Large intestine (tissue), 12 donors: ENCODE results near the gene LZTR1. TPM values are rescaled to one million over a fixed set of nuclear protein-coding genes. Genes with fewer than 3 reads are reported as not detected.
A peak's percentile ranks its signal among the peaks of the same experiment; 100 is the strongest.
"Not testable (repeated sequence)": the region's sequence is repeated elsewhere in the genome, so short reads cannot be mapped to it uniquely, and the experiment has no call there.

Experiments
- DNase-seq, 2 donors: peaks; one replicate each; pipeline versions ENCODE4 v3.0.0 to v3.0.0-alpha.2; 2013
- H3K27ac ChIP-seq: one replicate; pipeline ENCODE4 v1.5.1; 2013; ENCODE audit warnings: low read length
- H3K27me3 ChIP-seq: 2 replicates; pipeline ENCODE4 v1.6.1; 2013; ENCODE audit warnings: low read length; ENCODE audit not compliant: control insufficient read depth, insufficient read depth
- H3K36me3 ChIP-seq: 2 replicates; pipeline ENCODE4 v1.6.1; 2013; ENCODE audit warnings: low read length; ENCODE audit not compliant: control insufficient read depth, insufficient read depth
- H3K4me1 ChIP-seq: one replicate; pipeline ENCODE4 v1.6.1; 2013; ENCODE audit warnings: low read length; ENCODE audit not compliant: control insufficient read depth, insufficient read depth
- H3K4me3 ChIP-seq: one replicate; pipeline ENCODE4 v1.5.1; 2013; ENCODE audit warnings: low read length
- H3K9me3 ChIP-seq: one replicate; pipeline ENCODE4 v1.6.1; 2013; ENCODE audit warnings: mild to moderate bottlenecking, low read depth, low read length, moderate library complexity; ENCODE audit not compliant: control insufficient read depth
- WGBS: methylation state at CpG from one replicate; pipeline ENCODE4 v1.1.5; 2013; ENCODE audit warnings: low lambda C conversion rate; ENCODE audit not compliant: insufficient coverage; 5-methylcytosine and 5-hydroxymethylcytosine counted together
- long read RNA-seq, 11 donors: transcript quantifications; one replicate each; lab custom pipeline, GENCODE V29; 2026
- polyA plus RNA-seq: library from polyadenylated mRNA; unstranded; fragments of 120-200 nt; gene quantifications from one replicate; pipeline ENCODE4 v1.2.1, GENCODE V29; 2013

Gene LZTR1
- 39.0 TPM for polyA plus RNA-seq
- long read RNA-seq, donor 1, full-length matches to known transcripts = 1 of 1 reads
- long read RNA-seq, donor 1, partial matches to known transcripts = 0 of 1 reads
- long read RNA-seq, donor 1, other reads (novel, unspliced or antisense) = 0 of 1 reads
- long read RNA-seq, donor 2, full-length matches to known transcripts = 5 of 5 reads
- long read RNA-seq, donor 2, partial matches to known transcripts = 0 of 5 reads
- long read RNA-seq, donor 2, other reads (novel, unspliced or antisense) = 0 of 5 reads
- long read RNA-seq, donor 3, full-length matches to known transcripts = 2 of 2 reads
- long read RNA-seq, donor 3, partial matches to known transcripts = 0 of 2 reads
- long read RNA-seq, donor 3, other reads (novel, unspliced or antisense) = 0 of 2 reads
- long read RNA-seq, donor 4, full-length matches to known transcripts = 1 of 1 reads
- long read RNA-seq, donor 4, partial matches to known transcripts = 0 of 1 reads
- long read RNA-seq, donor 4, other reads (novel, unspliced or antisense) = 0 of 1 reads
- long read RNA-seq, donor 5, full-length matches to known transcripts = 3 of 3 reads
- long read RNA-seq, donor 5, partial matches to known transcripts = 0 of 3 reads
- long read RNA-seq, donor 5, other reads (novel, unspliced or antisense) = 0 of 3 reads
- long read RNA-seq, donor 6, full-length matches to known transcripts = 2 of 2 reads
- long read RNA-seq, donor 6, partial matches to known transcripts = 0 of 2 reads
- long read RNA-seq, donor 6, other reads (novel, unspliced or antisense) = 0 of 2 reads
- long read RNA-seq, donor 7, full-length matches to known transcripts = 1 of 1 reads
- long read RNA-seq, donor 7, partial matches to known transcripts = 0 of 1 reads
- long read RNA-seq, donor 7, other reads (novel, unspliced or antisense) = 0 of 1 reads
- long read RNA-seq, donor 8, partial matches to known transcripts = 0 of 1 reads
- long read RNA-seq, donor 8, other reads (novel, unspliced or antisense) = 0 of 1 reads
- long read RNA-seq, donor 9, partial matches to known transcripts = 16 of 26 reads
- long read RNA-seq, donor 9, other reads (novel, unspliced or antisense) = 10 of 26 reads
- long read RNA-seq, donor 10, partial matches to known transcripts = 34 of 34 reads
- long read RNA-seq, donor 10, other reads (novel, unspliced or antisense) = 0 of 34 reads
- long read RNA-seq, donor 11, full-length matches to known transcripts = 2 of 31 reads
- long read RNA-seq, donor 11, partial matches to known transcripts = 22 of 31 reads
- long read RNA-seq, donor 11, other reads (novel, unspliced or antisense) = 7 of 31 reads

DNA sequence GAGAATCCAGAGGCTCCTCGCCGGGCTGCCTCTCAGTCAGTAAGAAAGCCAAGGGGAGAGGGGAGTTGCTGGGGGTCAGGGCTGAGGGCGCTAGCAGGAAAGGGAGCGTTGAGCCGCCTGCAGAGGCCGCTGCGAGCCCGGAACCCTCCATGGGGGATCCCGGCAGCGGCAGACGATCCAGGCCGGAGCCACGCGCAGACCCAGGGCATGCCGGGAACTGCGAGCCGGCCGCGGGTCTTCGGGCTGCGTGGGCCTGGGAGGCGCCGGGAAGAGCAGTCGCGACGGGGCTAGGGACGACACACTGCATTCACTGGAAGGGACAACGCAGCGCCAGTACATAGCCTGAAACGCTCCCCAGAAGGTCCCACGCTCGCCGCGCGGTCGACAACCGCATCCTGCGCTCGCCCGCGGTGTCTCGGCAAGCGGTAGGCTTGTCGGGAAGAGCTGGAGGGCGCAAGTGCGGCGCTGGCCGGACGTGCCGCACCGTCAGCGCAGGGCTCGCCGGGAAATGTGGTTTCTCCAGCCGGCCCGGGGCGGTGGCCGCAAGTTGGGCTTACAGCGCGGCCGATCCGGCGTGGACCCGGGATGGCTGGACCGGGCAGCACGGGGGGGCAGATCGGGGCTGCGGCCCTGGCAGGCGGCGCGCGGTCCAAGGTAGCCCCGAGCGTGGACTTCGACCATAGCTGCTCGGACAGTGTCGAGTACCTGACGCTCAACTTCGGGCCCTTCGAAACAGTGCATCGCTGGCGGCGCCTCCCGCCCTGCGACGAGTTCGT, at the start of gene LZTR1:
Gene LZTR1 (plus strand): TSS at position 511 of the 776 bp plus-strand sequence. CDS start 75 bp downstream, at position 586.
- Histone ChIP-seq H3K9me3 (peaks cover 3% of the 10 kb centered on the region), H3K27ac (peak within 1 kb of the TSS; percentile 91), H3K4me3 (peak within 1 kb of the TSS; percentile 96), H3K4me1 (peaks cover 28% of the 10 kb centered on the region), H3K36me3 (peaks cover 21% of the 10 kb centered on the region), H3K27me3 (no peaks in the 10 kb centered on the region)
- WGBS = no CpG with 5 or more reads among the region's 87 CpGs
- DNase-seq = peak; percentile 79 to 93

DNA sequence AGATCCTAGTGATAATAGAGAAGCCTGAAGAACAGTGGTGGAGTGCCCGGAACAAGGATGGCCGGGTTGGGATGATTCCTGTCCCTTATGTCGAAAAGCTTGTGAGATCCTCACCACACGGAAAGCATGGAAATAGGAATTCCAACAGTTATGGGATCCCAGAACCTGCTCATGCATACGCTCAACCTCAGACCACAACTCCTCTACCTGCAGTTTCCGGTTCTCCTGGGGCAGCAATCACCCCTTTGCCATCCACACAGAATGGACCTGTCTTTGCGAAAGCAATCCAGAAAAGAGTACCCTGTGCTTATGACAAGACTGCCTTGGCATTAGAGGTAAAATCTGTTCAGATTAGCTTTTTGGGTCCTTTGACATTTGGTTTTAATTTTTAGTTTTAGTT, 48.2 kb upstream of the LZTR1 start:
- H3K4me1 ChIP-seq = peaks cover 18% of the 10 kb centered on the region
- H3K27me3 ChIP-seq = no peaks in the 10 kb centered on the region
- DNase-seq = no peak
- H3K9me3 ChIP-seq = no peaks in the 10 kb centered on the region
- H3K36me3 ChIP-seq = peaks cover 34% of the 10 kb centered on the region
- 100% methylated on average over 1 of the region's 7 CpGs for WGBS
- H3K4me3 ChIP-seq = no peak overlapping the region
- H3K27ac ChIP-seq = no peak overlapping the region

DNA sequence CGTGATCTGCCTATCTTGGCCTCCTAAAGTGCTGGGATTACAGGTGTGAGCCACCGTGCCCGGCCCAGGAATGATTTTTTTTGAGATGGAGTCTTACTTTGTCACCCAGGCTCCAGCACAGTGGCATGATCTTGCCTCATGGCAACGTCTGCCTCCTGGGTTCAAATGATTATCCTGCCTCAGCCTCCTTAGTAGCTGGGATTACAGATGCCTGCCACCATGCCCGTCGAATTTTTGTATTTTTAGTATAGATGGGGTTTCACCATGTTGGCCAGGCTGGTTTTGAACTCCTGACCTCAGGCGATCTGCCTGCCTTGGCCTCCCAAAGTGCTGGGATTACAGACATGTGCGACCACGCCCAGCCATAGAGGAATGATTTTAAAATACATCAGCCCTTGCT, 47.0 kb upstream of the LZTR1 start:
- H3K27ac ChIP-seq, H3K4me3 ChIP-seq, H3K9me3 ChIP-seq, DNase-seq, H3K27me3 ChIP-seq: not testable (repeated sequence)
- Histone ChIP-seq H3K36me3 (peaks cover 34% of the 10 kb centered on the region), H3K4me1 (peaks cover 18% of the 10 kb centered on the region)
- no CpG with 5 or more reads among the region's 9 CpGs for WGBS

DNA sequence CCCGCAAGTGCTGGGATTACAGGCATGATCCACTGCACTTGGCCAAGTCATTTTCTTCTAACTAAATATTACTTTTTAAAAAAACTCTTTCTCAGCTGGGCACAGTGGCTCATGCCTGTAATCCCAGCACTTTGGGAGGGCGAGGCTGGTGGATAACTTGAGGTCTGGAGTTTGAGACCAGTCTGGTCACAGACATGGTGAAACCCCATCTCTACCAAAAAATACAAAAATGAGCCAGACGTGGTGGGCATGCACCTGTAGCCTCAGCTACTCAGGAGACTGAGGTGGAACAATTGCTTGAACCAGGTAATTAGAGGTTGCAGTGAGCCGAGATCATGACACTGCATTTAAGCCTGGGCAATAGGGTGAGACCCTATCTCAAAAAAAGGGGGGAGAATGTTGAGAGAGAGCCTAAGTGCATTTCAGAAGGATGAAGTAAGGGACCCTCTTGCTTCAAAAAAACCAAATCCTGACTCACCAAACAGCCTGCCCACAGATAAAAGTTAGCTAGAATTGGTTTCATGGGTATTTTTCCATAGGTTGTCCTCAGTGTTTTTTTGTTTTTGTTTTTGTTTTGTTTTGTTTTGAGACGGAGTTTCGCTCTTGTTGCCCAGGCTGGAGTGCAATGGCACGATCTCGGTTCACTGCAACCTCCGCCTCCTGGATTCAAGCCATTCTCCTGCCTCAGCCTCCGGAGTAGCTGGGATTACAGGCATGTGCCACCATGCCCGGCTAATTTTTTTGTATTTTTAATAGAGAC, 46.1 kb upstream of the LZTR1 start:
- WGBS = no CpG with 5 or more reads among the region's 11 CpGs
- H3K9me3 ChIP-seq, H3K27me3 ChIP-seq, H3K27ac ChIP-seq, H3K4me3 ChIP-seq, DNase-seq: not testable (repeated sequence)
- H3K4me1 ChIP-seq = peaks cover 21% of the 10 kb centered on the region
- peaks cover 35% of the 10 kb centered on the region for H3K36me3 ChIP-seq

DNA sequence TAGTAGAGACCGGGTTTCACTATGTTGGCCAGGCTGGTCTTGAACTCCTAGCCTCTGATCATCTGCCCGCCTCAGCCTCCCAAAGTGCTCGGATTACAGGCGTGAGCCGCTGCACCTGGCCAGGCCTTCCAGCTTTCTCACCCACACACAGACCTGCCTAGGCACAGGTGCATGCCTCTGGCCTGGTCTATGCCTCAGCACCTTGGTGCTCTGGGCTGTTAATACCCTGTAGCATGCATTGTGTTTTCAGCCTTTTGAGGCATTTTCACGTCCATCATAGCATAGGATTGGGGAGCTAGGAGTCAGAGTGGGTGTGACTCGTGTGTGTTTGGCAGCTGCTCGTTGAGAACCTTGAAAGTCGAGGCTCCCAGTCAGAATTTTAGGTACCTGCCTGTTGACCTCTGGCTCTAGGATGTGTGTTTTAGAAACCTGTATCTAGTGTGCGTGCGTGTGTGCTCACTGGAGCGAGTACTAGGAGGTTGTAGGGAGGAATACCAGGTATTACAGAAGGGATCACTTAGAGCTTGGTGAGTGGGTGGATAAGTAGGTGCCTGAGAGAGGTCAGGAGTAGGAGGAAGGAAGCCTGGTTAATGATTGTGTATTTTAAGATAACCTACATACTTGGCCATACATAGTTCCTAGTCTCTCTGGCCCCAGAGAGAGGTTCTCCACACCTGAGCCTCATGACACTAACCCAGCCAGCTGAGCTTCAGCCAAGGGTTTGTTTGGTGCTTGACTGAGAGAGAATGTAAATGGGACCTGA, 44.9 kb upstream of the LZTR1 start:
- Histone ChIP-seq H3K9me3 (no peaks in the 10 kb centered on the region), H3K36me3 (peaks cover 33% of the 10 kb centered on the region), H3K4me3 (no peak overlapping the region), H3K27me3 (no peaks in the 10 kb centered on the region), H3K4me1 (peaks cover 24% of the 10 kb centered on the region), H3K27ac (peak overlapping the region; percentile 85)
- WGBS = no CpG with 5 or more reads among the region's 12 CpGs
- DNase-seq = peak in 1 of 2 donors; percentile 85

DNA sequence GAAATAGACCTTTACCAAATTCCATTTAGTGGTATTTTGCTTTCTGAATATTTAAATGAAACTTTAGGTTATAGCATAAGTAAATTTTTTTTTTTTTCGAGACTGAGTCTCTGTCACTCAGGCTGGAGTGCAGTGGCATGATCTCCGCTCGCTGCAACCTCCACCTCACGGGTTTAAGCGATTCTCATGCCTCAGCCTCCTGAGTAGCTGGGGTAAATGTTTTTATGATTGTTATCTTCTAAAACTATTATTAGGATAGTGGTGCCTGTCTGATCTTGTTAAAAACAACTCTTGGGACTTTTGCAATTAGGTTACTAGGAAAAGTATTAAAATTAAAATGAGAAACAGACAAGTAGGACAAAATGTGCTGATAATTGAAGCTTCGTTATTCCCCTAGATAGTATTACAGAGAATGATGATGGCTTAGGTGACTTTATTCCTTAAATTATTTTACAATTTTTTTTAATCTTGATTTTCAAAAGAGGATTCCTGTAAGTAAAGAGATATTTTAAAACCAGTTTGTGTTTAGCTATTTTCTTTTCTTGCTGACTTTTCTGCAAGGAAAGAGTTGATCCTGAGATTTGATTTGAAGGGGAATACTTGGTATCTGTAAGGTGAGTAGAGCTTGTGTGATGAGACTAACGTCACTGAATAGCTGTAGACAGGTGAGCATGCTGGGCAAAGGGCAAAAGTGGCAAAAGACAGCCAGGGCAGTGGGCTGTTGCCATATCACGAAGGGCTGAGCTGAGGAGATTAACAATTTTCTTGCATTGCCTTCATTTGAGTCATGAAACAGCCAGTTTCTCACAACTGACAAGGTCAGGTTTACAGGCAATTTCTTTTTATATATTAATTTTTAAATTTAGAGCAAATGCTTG, 44.1 kb upstream of the LZTR1 start:
- Histone ChIP-seq H3K4me3 (no peak overlapping the region), H3K36me3 (peaks cover 33% of the 10 kb centered on the region), H3K27ac (peak overlapping the region; percentile 85), H3K27me3 (no peaks in the 10 kb centered on the region), H3K4me1 (peaks cover 24% of the 10 kb centered on the region), H3K9me3 (no peaks in the 10 kb centered on the region)
- 62% methylated on average over 2 of the region's 8 CpGs for WGBS
- peak in 1 of 2 donors; percentile 81 for DNase-seq

DNA sequence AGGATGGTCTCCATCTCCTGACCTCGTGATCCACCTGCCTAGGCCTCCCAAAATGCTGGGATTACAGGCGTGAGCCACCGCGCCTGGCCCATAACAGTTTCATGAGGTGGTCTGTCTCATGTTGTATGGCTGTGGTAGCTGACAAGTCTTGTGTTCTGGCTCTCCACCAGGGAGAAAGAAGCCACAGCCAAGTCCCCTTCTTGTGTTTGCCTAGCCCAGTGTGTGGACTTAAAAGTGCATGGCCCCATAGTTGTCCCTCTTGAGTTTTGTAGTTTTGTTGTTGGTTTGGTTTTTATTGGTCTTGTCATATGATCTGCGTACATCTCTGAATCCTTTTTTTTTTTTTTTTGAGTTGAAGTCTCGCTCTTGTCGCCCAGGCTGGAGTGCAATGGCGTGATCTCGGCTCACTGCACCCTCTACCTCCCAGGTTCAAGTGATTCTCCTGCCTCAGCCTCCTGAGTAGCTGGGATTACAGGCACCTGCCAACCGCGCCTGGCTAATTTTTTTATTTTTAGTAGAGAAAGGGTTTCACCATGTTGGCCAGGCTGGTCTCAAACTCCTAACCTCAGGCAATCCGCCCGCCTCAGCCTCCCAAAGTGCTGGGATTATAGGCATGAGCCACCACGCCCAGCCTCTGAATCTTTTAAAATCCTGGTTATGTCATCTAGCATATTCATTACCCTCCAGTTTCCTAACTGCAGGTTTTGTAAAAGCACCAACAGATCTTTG, 42.5 kb upstream of the LZTR1 start:
- Histone ChIP-seq H3K36me3 (peaks cover 22% of the 10 kb centered on the region), H3K27ac (peak overlapping the region; percentile 2), H3K4me1 (peaks cover 24% of the 10 kb centered on the region)
- not testable (repeated sequence) for H3K27me3 ChIP-seq, H3K4me3 ChIP-seq, DNase-seq, H3K9me3 ChIP-seq
- no CpG with 5 or more reads among the region's 14 CpGs for WGBS
